NCI-H1930 (cell line): ENCODE measurements around the gene ARHGAP12.

ENCODE experiments used
- DNase-seq, 2 experiments: peaks; one replicate each; lab custom pipeline; 2025; lab: John Stamatoyannopoulos, UW

Gene ARHGAP12

GRCh38 chr10:31765541-31765940 lies 163.1 kb downstream of the ARHGAP12 start:
- DNase-seq, result no peak

GRCh38 chr10:31762316-31762715 lies 166.3 kb downstream of the ARHGAP12 start:
- DNase-seq, result no peak

GRCh38 chr10:31761156-31761555 lies 167.5 kb downstream of the ARHGAP12 start:
- DNase-seq, result no peak

- DNase-seq, result no peak
These were observed 168.0 kb downstream of the ARHGAP12 start for GRCh38 chr10:31760674-31761081.

GRCh38 chr10:31759799-31760626 lies 168.6 kb downstream of the ARHGAP12 start:
- DNase-seq, result peak; percentile 64 to 67

- peak in 1 of 2 experiments; percentile 0 for DNase-seq
These were observed 169.4 kb downstream of the ARHGAP12 start for GRCh38 chr10:31759124-31759798.

GRCh38 chr10:31758495-31758894 lies 170.1 kb downstream of the ARHGAP12 start:
- no peak for DNase-seq

GRCh38 chr10:31757831-31758230 lies 170.8 kb downstream of the ARHGAP12 start:
- DNase-seq, result no peak

- DNase-seq, result no peak
These were observed 171.2 kb downstream of the ARHGAP12 start for GRCh38 chr10:31757386-31757791.

GRCh38 chr10:31756729-31757110 lies 171.9 kb downstream of the ARHGAP12 start:
- no peak for DNase-seq

GRCh38 chr10:31756101-31756728 lies 172.4 kb downstream of the ARHGAP12 start:
- no peak for DNase-seq
